Smooth muscle cell (in vitro differentiated cells): Measurements from ENCODE around the gene EVI2A. TPM values are rescaled to one million over a fixed set of nuclear protein-coding genes. Genes with fewer than 3 reads are reported as not detected.

Source experiments
- DNase-seq: peaks from one replicate; lab custom pipeline; 2025; ENCODE audit not compliant: unreplicated experiment; lab: John Stamatoyannopoulos, UW
- H2AFZ ChIP-seq: fragments of 200-600 bp; sonication (generic); 2 replicates; pipeline ENCODE4 v1.6.0; 2016; ENCODE audit warnings: antibody characterized with exemption, low read depth, mild to moderate bottlenecking
- H3F3A ChIP-seq: fragments of 200-600 bp; sonication (generic); 2 replicates; pipeline ENCODE4 v1.6.0; 2017; ENCODE audit warnings: antibody characterized with exemption, low read depth
- H3K27ac ChIP-seq: fragments of 200-600 bp; sonication (generic); 2 replicates; pipeline ENCODE4 v1.5.1; 2016; ENCODE audit warnings: low read depth, mild to moderate bottlenecking
- H3K27me3 ChIP-seq: fragments of 200-600 bp; sonication (generic); 2 replicates; pipeline ENCODE4 v1.6.1; 2016; ENCODE audit warnings: low read depth, mild to moderate bottlenecking
- H3K36me3 ChIP-seq: fragments of 200-600 bp; sonication (generic); 2 replicates; pipeline ENCODE4 v1.5.1; 2016; ENCODE audit warnings: low read depth
- H3K4me1 ChIP-seq: fragments of 200-600 bp; sonication (generic); 2 replicates; pipeline ENCODE4 v1.5.1; 2016; ENCODE audit warnings: low read depth
- H3K4me2 ChIP-seq: fragments of 200-600 bp; sonication (generic); 2 replicates; pipeline ENCODE4 v1.6.0; 2016; ENCODE audit warnings: mild to moderate bottlenecking
- H3K4me3 ChIP-seq: fragments of 200-600 bp; sonication (generic); 2 replicates; pipeline ENCODE4 v1.5.1; 2016; ENCODE audit warnings: mild to moderate bottlenecking
- H3K79me2 ChIP-seq: fragments of 200-600 bp; sonication (generic); 2 replicates; pipeline ENCODE4 v1.6.0; 2016; ENCODE audit warnings: low read depth, mild to moderate bottlenecking
- H3K9ac ChIP-seq: fragments of 200-600 bp; sonication (generic); 2 replicates; pipeline ENCODE4 v1.6.0; 2016; ENCODE audit warnings: low read depth
- H3K9me3 ChIP-seq: fragments of 200-600 bp; sonication (generic); replicated peaks from 2 replicates; pipeline ENCODE4 v1.5.1; 2016; ENCODE audit warnings: low read depth
- H4K20me1 ChIP-seq: fragments of 200-600 bp; sonication (generic); 2 replicates; pipeline ENCODE4 v1.6.0; 2016; ENCODE audit warnings: low read depth
- WGBS: methylation state at CpG from one replicate; pipeline ENCODE4 v1.1.7; 2016; ENCODE audit warnings: low lambda C conversion rate; 5-methylcytosine and 5-hydroxymethylcytosine counted together
- polyA plus RNA-seq: library from polyadenylated mRNA; unstranded; fragments of >200 nt; fragmentation: Nextera tagmentation; extraction: Ambion mirVana; gene quantifications from 2 replicates; pipeline ENCODE4 v1.2.1, GENCODE V29; 2016
- total RNA-seq: library from RNA; depleted of rRNA; stranded (reverse); fragments of >200 nt; gene quantifications from 2 replicates; pipeline ENCODE4 v1.2.3, GENCODE V29; 2014
- TF ChIP-seq, protein P1 (sequence below): fragments of 200-600 bp; sonication (generic); IDR thresholded peaks from 2 replicates; pipeline ENCODE4 v1.5.1; 2017; ENCODE audit warnings: borderline replicate concordance, mild to moderate bottlenecking, antibody characterized with exemption; ENCODE audit not compliant: insufficient read depth, poor library complexity, severe bottlenecking

Gene EVI2A
- total and polyA plus RNA-seq, 2 experiments from 2014 or later: 0.33 TPM; not detected in 1

GRCh38 chr17:31320241-31320640 is 1.2 kb downstream of the EVI2A start:
- no peaks in the 10 kb centered on the region for H3K36me3 ChIP-seq
- TF ChIP-seq, protein P1, sequence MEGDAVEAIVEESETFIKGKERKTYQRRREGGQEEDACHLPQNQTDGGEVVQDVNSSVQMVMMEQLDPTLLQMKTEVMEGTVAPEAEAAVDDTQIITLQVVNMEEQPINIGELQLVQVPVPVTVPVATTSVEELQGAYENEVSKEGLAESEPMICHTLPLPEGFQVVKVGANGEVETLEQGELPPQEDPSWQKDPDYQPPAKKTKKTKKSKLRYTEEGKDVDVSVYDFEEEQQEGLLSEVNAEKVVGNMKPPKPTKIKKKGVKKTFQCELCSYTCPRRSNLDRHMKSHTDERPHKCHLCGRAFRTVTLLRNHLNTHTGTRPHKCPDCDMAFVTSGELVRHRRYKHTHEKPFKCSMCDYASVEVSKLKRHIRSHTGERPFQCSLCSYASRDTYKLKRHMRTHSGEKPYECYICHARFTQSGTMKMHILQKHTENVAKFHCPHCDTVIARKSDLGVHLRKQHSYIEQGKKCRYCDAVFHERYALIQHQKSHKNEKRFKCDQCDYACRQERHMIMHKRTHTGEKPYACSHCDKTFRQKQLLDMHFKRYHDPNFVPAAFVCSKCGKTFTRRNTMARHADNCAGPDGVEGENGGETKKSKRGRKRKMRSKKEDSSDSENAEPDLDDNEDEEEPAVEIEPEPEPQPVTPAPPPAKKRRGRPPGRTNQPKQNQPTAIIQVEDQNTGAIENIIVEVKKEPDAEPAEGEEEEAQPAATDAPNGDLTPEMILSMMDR: no peak
- H3K9ac ChIP-seq: no peak overlapping the region
- H3K4me2 ChIP-seq: peak overlapping the region; percentile 64
- peaks cover 9% of the 10 kb centered on the region for H3K4me1 ChIP-seq
- no peaks in the 10 kb centered on the region for H3K9me3 ChIP-seq
- H4K20me1 ChIP-seq: peaks cover 7% of the 10 kb centered on the region
- H2AFZ ChIP-seq: no peak overlapping the region
- 97% methylated on average over 2 of the region's 2 CpGs for WGBS
- H3K4me3 ChIP-seq: no peak overlapping the region
- peaks cover 4% of the 10 kb centered on the region for H3F3A ChIP-seq
- H3K27ac ChIP-seq: peak overlapping the region; percentile 75
- H3K27me3 ChIP-seq: no peaks in the 10 kb centered on the region
- peaks cover 2% of the 10 kb centered on the region for H3K79me2 ChIP-seq
- no peak for DNase-seq

GRCh38 chr17:31318851-31319661 is 2.4 kb downstream of the EVI2A start:
- Histone ChIP-seq H3K4me1 (peaks cover 9% of the 10 kb centered on the region), H2AFZ (no peak overlapping the region), H3K27ac (peak overlapping the region; percentile 75), H3K27me3 (no peaks in the 10 kb centered on the region), H3K4me2 (no peak overlapping the region), H3K9ac (no peak overlapping the region), H3K4me3 (no peak overlapping the region), H3F3A (peaks cover 4% of the 10 kb centered on the region), H3K36me3 (no peaks in the 10 kb centered on the region), H4K20me1 (peaks cover 7% of the 10 kb centered on the region), H3K9me3 (no peaks in the 10 kb centered on the region), H3K79me2 (peaks cover 2% of the 10 kb centered on the region)
- DNase-seq: no peak
- TF ChIP-seq, protein P1: no peak
- 94% methylated on average over 5 of the region's 5 CpGs for WGBS

- Histone ChIP-seq H2AFZ (no peak overlapping the region), H3K27ac (no peak overlapping the region), H3K4me1 (peaks cover 9% of the 10 kb centered on the region), H4K20me1 (peaks cover 7% of the 10 kb centered on the region), H3K4me3 (no peak overlapping the region), H3K4me2 (no peak overlapping the region), H3K9ac (no peak overlapping the region), H3F3A (peaks cover 4% of the 10 kb centered on the region), H3K79me2 (peaks cover 2% of the 10 kb centered on the region), H3K36me3 (no peaks in the 10 kb centered on the region), H3K27me3 (no peaks in the 10 kb centered on the region), H3K9me3 (no peaks in the 10 kb centered on the region)
- TF ChIP-seq, protein P1: no peak
- 91% methylated on average over 8 of the region's 8 CpGs for WGBS
- DNase-seq: no peak
These were observed 3.1 kb downstream of the EVI2A start for GRCh38 chr17:31318298-31318801.
